ENCODE results near the gene PGA4.
"Not testable (repeated sequence)": the region's sequence is repeated elsewhere in the genome, so short reads cannot be mapped to it uniquely, and the experiment has no call there.

The PGA4 gene

GRCh38 chr11:61222047-61222446 is at the start of gene PGA4:
TSS of gene PGA4 (plus strand) at chr11:61222347. CDS start at chr11:61222401, 54 bp downstream.
- not testable (repeated sequence) for DNase-seq

GRCh38 chr11:61172356-61172755 is 49.8 kb upstream of the PGA4 start:
- DNase-seq = peak in 1 of 2 donors; percentile 41

DNA sequence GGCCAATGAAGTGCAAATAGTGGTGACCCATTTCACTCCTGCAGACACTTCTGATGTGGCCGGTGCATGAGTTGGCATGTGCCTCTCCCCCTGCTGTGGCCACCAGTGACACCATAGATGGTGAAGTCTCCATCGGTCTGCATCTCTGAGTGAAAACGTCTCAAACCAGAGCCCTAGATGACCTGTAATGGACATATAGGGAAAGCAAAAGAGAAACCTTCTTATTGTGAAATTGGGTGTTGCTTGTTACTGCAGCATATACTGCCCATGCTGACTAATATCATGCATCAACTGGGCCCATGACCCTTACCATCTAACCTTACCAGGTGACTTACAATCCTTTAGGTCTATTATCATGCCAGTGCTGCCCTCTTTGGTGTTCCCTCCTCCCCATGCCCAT is 49.3 kb upstream of the PGA4 start:
- no peak for DNase-seq

DNA sequence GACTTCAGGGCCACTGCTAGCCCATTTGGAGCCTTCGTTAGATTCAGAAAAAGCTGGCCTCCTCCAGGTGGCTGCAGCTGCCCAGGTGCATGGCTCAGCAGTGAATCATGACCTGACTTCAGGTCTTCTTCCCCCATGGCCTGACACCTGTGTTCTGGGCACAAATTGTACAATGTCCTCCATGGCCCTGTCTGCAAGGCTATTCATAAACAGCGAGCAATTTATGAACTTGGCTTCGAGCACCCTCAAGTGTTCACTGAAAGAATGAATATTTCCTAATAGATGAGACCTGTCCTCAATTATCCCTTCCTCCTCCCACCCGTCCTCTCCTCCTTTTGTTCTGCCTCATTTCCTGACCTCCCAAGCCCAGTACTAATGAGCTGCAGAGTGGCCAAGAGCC is 48.7 kb upstream of the PGA4 start:
- DNase-seq = no peak

DNA sequence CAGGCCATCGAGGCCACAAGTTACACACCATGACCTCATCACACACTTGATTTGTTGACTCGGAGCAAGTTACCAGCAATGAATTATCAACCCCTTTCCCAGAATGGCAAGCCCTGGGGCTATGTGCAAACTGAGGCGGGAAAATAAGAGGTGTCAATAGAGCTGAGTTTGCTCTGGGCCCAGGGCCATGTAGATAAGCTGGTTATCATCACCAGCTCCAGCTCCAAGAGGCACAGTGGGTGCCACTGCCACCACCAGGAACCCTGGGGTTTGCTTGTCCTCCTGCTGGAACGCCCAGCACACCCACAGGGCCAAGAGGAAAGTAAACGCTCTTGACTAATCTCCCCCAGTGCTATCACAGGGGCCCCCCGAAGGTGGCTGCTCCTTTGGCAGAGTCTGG is 47.9 kb upstream of the PGA4 start:
- DNase-seq = no peak

DNA sequence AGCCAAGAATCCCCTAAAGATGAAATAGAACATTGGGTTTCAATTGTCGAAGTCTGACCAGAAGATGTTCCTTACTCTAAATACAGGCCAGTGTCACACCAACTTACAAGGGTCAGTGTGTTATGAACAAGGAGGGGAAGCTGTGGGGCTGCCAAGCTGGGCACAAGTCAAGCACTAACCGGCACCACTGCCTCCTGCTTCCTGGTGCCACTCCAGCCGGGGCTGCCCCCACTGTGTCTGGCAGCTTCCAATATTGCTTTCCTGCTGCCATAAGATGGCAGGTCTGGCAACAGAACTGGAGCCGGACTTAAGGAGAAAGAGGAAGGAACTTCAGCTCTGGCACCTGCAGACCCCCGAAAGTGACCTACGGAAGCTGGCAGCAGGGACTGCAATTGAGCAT is 47.2 kb upstream of the PGA4 start:
- no peak for DNase-seq

GRCh38 chr11:61176446-61176845 is 45.7 kb upstream of the PGA4 start:
- no peak for DNase-seq

DNA sequence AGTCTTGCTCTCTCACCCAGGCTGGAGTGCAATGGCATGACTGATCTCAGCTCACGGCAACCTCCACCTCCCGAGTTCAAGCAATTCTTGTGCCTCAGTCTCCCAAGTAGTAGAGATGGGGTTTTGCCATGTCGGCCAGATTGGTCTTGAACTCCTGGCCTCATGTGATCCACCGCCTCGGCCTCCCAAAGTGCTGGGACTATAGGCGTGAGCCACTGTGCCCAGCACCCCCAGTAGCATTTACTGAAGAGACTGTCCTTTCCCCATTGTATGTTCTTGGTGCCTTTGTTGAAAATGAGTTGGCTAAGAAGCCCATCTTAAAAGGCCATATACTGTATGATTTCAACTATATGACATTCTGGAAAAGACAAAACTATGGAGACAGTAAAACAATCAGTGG is 41.9 kb upstream of the PGA4 start:
- not testable (repeated sequence) for DNase-seq

DNA sequence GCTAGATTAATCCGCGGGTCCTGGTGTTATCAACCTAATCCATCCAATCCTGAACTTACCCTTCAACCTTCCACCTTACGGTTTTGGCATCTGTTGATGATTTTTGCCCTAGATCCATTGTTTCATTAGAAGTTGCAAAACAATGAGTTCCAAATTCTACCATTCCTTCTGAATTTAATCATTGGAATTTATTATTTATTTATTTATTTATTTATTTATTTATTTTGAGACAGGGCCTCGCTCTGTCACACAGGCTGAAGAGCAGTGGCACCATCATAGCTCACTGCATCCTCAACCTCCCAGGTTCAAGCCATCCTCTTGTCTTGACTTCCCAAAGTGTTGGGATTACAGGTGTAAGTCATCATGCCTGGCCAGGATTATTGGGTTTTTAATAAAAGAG is 40.7 kb upstream of the PGA4 start:
- no peak for DNase-seq

DNA sequence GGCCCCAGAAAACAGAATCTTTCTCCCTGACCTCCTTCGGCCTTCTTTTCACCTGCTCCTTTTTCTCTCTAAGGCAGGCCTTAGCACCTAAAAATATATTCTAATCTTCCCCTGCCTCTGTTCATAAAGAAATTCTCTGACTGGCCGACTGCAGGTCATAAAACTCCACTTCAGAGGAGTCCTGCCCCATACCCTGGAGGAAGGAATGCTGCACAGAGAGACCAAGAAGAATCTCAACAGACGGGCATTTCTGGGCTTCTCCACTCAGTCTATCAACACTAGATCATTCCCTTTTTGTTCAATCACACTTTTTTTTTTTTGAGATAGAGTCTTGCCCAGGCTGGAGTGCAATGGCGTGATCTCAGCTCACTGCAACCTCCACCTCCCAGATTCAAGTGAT is 38.5 kb upstream of the PGA4 start:
- DNase-seq = no peak

GRCh38 chr11:61186504-61186903 is 35.6 kb upstream of the PGA4 start:
- DNase-seq = no peak

DNA sequence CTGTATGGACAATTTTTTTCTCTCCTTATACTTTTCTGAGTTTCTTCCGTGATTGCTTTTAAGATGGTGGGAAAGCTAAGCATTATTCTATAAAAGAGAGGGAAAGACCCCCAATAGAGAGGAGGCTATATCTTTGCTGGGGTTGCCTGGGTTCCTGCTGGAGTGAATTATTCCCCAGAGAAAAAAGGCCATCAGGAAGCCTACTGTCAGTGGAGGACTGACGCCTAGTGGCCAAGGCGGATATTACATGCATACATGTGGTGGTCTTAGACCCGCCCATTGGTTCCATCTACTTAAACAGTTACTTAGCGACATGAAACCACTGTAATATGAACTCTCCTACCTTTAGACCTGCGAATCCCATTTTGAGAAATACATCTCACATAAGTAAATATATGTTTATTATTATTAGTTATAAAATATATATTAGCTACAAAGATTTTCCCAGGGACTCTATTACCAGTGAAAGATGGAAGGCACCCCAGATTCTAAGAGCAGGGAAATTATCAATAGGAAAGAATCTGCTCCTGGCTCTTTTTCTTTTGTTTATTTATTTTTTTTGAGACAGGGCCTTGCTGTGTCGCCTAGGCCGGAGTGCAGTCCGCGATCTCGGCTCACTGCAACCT is 34.5 kb upstream of the PGA4 start:
- DNase-seq = peak; percentile 56 to 93

DNA sequence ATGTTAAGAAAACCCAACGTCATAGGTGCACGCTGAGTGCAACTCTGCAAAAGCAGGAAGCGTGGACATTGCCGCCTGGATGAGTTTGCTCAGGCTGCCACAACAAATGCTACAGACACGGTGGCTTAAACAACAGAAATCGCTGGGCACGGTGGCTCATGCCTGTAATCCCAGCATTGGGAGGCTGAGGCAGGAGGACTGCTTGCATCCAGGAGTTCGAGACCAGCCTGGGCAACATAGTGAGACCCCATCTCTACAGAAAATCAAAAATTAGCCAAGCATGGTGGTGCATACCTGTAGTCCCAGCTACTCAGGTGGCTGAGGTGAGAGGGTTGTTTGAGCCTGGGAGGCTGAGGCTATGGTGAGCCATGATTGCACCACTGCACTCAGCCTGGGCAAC is 32.2 kb upstream of the PGA4 start:
- no peak for DNase-seq

- DNase-seq = no peak
Measured at GRCh38 chr11:61193596-61193995, 28.6 kb upstream of the PGA4 start.

GRCh38 chr11:61194169-61194671 is 27.9 kb upstream of the PGA4 start:
- no peak for DNase-seq

GRCh38 chr11:61194981-61195695 is 27.0 kb upstream of the PGA4 start:
- no peak for DNase-seq

DNA sequence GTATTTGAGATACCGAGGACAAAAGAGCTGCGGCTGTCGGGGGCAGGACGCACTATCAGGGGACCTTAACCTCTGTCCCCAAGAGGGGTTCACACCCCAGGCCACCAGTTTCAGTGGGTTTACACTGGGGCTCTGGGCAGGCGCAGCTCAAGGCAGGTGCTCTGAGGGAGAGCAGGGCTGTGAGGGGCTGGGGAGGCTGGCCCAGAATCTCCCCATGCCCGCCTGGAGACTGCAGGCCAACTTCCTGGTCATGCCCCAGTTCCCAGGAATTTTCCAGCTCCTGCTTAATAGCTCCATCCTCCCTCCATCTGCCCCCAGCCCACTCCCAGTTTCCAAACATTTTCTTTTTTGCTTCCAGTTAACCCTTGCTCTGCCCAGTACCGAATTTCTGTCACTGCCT is 26.4 kb upstream of the PGA4 start:
- no peak for DNase-seq

DNA sequence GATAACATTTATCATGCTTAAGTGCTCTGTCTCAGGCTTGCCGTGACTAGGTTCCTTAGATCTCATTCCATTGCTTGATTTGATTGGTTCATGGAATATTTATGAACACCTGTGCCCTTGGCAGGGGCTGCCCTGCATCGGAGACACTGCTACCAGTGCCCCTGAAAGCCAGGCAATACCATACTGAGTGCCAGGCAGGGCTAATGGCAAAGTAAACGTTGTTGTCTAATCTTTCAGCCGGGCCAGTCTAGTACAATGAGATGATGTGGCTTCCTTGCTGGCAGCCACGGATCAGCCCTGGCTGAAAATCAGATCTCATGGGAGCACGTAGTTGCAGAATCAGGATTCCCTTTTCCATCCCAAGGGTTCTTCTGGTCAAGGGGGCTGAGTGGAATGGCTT is 23.8 kb upstream of the PGA4 start:
- no peak for DNase-seq

DNA sequence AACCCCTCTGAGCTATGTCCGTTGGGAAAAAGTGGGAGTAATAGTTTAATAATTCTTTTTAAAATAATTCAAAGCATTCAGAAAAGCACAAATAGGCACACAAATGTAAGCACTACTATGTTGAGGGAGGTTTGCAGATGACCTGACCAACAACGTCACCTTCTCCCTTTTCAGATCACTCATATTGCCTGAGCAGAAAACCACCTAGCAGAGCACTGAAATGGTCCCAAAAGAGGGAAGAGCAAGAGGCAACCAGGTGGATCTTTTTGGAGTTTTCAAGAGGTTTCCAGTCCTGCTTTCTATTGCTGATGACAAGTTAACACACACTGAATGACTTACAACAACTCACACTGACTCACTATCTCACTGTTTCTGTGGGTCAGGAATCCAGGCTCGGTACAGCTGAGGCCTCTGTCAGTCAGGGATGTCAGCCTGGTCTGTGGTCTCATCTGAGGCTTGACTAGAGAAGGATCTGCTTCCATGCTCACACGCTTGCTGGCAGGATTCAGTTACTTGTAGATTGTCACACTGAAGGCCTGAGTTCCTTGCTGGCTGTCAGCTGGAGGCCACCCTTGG is 23.1 kb upstream of the PGA4 start:
- no peak for DNase-seq

DNA sequence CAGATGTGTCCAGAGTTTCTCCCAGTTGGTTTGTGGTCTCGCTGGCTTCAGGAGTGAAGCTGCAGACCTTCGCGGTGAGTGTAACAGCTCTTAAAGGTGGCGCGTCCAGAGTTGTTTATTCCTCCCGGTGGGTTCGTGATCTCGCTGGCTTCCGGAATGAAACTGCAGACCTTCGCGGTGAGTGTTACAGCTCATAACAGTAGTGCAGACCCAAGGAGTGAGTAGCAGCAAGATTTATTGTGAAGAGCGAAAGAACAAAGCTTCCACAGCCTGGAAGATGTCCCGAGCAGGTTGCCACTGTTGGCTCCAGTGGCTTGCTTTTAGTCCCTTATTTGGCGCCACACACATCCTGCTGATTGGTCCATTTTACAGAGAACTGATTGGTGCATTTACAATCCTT is 20.7 kb upstream of the PGA4 start:
- no peak for DNase-seq

DNA sequence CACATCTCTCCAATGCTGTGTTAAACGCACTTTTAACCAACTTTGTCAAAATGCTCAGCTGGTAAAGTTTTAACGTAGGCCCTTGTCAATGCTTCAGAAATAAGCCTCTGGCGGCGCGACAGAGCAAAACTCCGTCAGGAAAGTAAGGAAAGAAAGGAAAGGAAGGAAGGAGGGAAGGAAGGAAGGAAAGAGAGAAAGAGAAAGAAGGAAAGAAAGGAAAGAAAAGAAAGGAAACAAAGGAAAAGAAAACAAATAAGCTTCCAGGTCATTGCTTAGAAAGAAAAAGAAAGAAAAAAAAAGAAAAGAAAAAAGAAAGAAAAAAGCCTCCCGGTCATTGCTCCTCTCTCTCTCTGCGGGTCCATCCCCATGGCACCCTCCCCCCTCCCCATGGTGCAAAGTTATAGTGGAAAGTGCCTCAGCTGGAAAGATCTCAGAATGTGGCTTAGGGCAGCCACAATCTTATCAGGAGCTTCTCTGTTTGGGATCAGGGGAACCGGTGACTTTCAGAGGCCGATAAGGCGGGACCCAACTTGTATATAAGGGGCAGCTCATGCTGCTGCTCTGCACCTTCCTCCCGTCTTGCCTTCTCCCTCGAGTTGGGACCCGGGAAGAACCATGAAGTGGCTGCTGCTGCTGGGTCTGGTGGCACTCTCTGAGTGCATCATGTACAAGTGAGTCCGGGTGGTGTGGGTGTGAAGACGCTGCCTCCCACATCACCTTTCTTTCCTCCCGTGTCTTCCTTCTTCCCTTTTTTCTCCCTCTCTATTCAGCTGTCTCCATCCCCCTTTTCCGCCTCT is 19.0 kb upstream of the PGA4 start, which contains the start of gene PGA3:
Gene PGA3, plus strand, starts transcription at position 566 of the 797 bp plus-strand sequence. Its CDS starts 50 bp downstream, at position 616.
- not testable (repeated sequence) for DNase-seq

- DNase-seq = not testable (repeated sequence)
Measured at GRCh38 chr11:61203873-61204272, 18.3 kb upstream of the PGA4 start.

- not testable (repeated sequence) for DNase-seq
Measured at GRCh38 chr11:61204502-61205059, 17.6 kb upstream of the PGA4 start.

All from inflammatory macrophage treated with lipopolysaccharide for 1 hour (primary cell).